Measurements from ENCODE around the gene DYNLT1. TPM values are rescaled to one million over a fixed set of nuclear protein-coding genes. Genes with fewer than 3 reads are reported as not detected.
A peak's percentile ranks its signal among the peaks of the same experiment; 100 is the strongest.

DYNLT1 gene
- total and polyA plus RNA-seq, 4 donors = 78.6 to 211 (median 90.2) TPM

DNA sequence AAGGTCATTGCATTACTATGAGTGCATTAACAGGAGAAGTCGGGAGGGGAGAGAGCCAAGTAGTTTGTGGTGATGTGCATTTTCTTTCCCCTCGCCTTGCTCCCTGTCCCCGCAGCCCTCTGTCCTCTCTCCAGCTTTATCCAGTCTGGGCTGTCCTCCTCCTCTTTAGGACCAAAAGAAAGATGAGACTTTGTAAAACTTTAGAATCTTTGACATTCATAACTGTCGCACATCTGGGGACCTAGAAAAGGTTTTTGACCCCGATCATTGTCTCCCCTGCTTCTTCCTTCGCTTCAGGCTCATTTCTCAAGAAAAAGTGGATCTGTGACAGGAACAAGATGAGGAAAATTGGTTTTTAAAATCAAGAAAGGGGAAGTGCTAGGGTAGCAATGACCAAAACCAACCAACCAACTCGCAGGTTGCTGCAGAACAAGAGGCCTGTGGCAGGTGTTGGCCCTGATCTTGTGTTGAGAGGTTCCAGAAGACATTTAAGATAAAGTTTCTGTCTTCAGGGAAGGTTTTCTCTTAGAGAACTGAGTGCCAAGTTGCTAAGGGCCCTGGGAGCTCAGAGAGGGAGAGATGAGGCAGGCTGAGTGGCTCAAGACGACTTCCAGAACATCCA lies 22.9 kb upstream of the DYNLT1 start:
- DNase-seq = no peak
- intact Hi-C loops (cut with DNase I) = no loop called here
- Histone ChIP-seq H3K4me1 (ENCODE audit: control insufficient read depth in 1 of 2, insufficient read depth in 2 of 2, low read length in 2 of 2) (no peaks in the 10 kb centered on the region), H3K9me3 (ENCODE audit: control insufficient read depth, low read length) (no peaks in the 10 kb centered on the region), H3K27me3 (ENCODE audit: control insufficient read depth in 1 of 2, insufficient read depth in 2 of 2, low read length in 1 of 2) (no peaks in the 10 kb centered on the region), H3K27ac (ENCODE audit: low read depth in 1 of 2, low read length in 2 of 2) (no peak overlapping the region), H3K4me3 (ENCODE audit: low read length in 2 of 2) (no peak overlapping the region), H3K36me3 (ENCODE audit: control insufficient read depth in 1 of 2, insufficient read depth in 2 of 2, low read length in 1 of 2) (no peaks in the 10 kb centered on the region)
- no peak for ATAC-seq (ENCODE audit: low FRiP score)
- 94 to 95% methylated on average over 8 of the region's 8 CpGs for WGBS, 2 donors

- Histone ChIP-seq H3K9me3 (ENCODE audit: control insufficient read depth, low read length) (no peaks in the 10 kb centered on the region), H3K4me3 (ENCODE audit: low read length in 2 of 2) (no peak overlapping the region), H3K27ac (ENCODE audit: low read depth in 1 of 2, low read length in 2 of 2) (no peak overlapping the region), H3K4me1 (ENCODE audit: control insufficient read depth in 1 of 2, insufficient read depth in 2 of 2, low read length in 2 of 2) (no peaks in the 10 kb centered on the region), H3K36me3 (ENCODE audit: control insufficient read depth in 1 of 2, insufficient read depth in 2 of 2, low read length in 1 of 2) (no peaks in the 10 kb centered on the region), H3K27me3 (ENCODE audit: control insufficient read depth in 1 of 2, insufficient read depth in 2 of 2, low read length in 1 of 2) (no peaks in the 10 kb centered on the region)
- DNase-seq (no peak), ATAC-seq (ENCODE audit: low FRiP score) (peak; percentile 45)
- WGBS, 2 donors = 85% methylated on average over 14 of the region's 14 CpGs
- intact Hi-C loops (cut with DNase I) = no loop called here
These were observed 22.3 kb upstream of the DYNLT1 start for GRCh38 chr6:158666628-158667359.

DNA sequence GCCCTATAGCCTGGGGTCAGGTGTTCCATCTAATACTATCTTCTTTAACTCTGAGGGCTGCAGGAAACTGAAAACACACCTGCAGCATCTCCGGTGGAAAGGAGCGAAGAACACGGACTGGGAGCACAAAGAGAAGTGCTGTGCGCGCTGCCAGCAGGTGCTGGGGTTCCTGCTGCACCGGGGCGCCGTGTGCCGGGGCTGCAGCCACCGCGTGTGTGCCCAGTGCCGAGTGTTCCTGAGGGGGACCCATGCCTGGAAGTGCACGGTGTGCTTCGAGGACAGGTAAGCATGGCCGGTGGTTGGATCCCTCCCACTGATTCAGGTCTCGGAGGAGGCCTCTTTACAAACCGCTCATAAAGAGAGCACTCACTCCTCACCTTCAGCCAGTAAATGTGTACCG lies 20.8 kb upstream of the DYNLT1 start:
- H3K4me1 ChIP-seq (ENCODE audit: control insufficient read depth in 1 of 2, insufficient read depth in 2 of 2, low read length in 2 of 2) = no peaks in the 10 kb centered on the region
- intact Hi-C loops (cut with DNase I) = no loop called here
- WGBS, 2 donors = 97 to 98% methylated on average over 18 of the region's 18 CpGs
- no peak overlapping the region for H3K27ac ChIP-seq (ENCODE audit: low read depth in 1 of 2, low read length in 2 of 2)
- H3K36me3 ChIP-seq (ENCODE audit: control insufficient read depth in 1 of 2, insufficient read depth in 2 of 2, low read length in 1 of 2) = no peaks in the 10 kb centered on the region
- H3K4me3 ChIP-seq (ENCODE audit: low read length in 2 of 2) = no peak overlapping the region
- H3K27me3 ChIP-seq (ENCODE audit: control insufficient read depth in 1 of 2, insufficient read depth in 2 of 2, low read length in 1 of 2) = no peaks in the 10 kb centered on the region
- ATAC-seq (ENCODE audit: low FRiP score) (no peak), DNase-seq (no peak)
- H3K9me3 ChIP-seq (ENCODE audit: control insufficient read depth, low read length) = no peaks in the 10 kb centered on the region

- intact Hi-C loops (cut with DNase I) = no loop called here
- Histone ChIP-seq H3K36me3 (ENCODE audit: control insufficient read depth in 1 of 2, insufficient read depth in 2 of 2, low read length in 1 of 2) (no peaks in the 10 kb centered on the region), H3K9me3 (ENCODE audit: control insufficient read depth, low read length) (no peaks in the 10 kb centered on the region), H3K4me1 (ENCODE audit: control insufficient read depth in 1 of 2, insufficient read depth in 2 of 2, low read length in 2 of 2) (no peaks in the 10 kb centered on the region), H3K27ac (ENCODE audit: low read depth in 1 of 2, low read length in 2 of 2) (no peak overlapping the region), H3K27me3 (ENCODE audit: control insufficient read depth in 1 of 2, insufficient read depth in 2 of 2, low read length in 1 of 2) (no peaks in the 10 kb centered on the region), H3K4me3 (ENCODE audit: low read length in 2 of 2) (no peak overlapping the region)
- no peak for ATAC-seq (ENCODE audit: low FRiP score)
- WGBS, 2 donors = 64 to 65% methylated on average over 11 of the region's 11 CpGs
- no peak for DNase-seq
These were observed 19.2 kb upstream of the DYNLT1 start for GRCh38 chr6:158663625-158664165.

GRCh38 chr6:158662954-158663624 lies 18.5 kb upstream of the DYNLT1 start:
- H3K27me3 ChIP-seq (ENCODE audit: control insufficient read depth in 1 of 2, insufficient read depth in 2 of 2, low read length in 1 of 2) = no peaks in the 10 kb centered on the region
- no peak overlapping the region for H3K4me3 ChIP-seq (ENCODE audit: low read length in 2 of 2)
- WGBS, 2 donors = 61 to 74% methylated on average over 27 of the region's 27 CpGs
- ATAC-seq (ENCODE audit: low FRiP score) = no peak
- H3K36me3 ChIP-seq (ENCODE audit: control insufficient read depth in 1 of 2, insufficient read depth in 2 of 2, low read length in 1 of 2) = no peaks in the 10 kb centered on the region
- H3K9me3 ChIP-seq (ENCODE audit: control insufficient read depth, low read length) = no peaks in the 10 kb centered on the region
- no peaks in the 10 kb centered on the region for H3K4me1 ChIP-seq (ENCODE audit: control insufficient read depth in 1 of 2, insufficient read depth in 2 of 2, low read length in 2 of 2)
- intact Hi-C loops (cut with DNase I) = no loop called here
- DNase-seq = no peak
- H3K27ac ChIP-seq (ENCODE audit: low read depth in 1 of 2, low read length in 2 of 2) = no peak overlapping the region

- intact Hi-C loops (cut with DNase I) = no loop called here
- ATAC-seq (ENCODE audit: low FRiP score) (no peak), DNase-seq (no peak)
- Histone ChIP-seq H3K36me3 (ENCODE audit: control insufficient read depth in 1 of 2, insufficient read depth in 2 of 2, low read length in 1 of 2) (no peaks in the 10 kb centered on the region), H3K27ac (ENCODE audit: low read depth in 1 of 2, low read length in 2 of 2) (no peak overlapping the region), H3K9me3 (ENCODE audit: control insufficient read depth, low read length) (no peaks in the 10 kb centered on the region), H3K27me3 (ENCODE audit: control insufficient read depth in 1 of 2, insufficient read depth in 2 of 2, low read length in 1 of 2) (no peaks in the 10 kb centered on the region), H3K4me3 (ENCODE audit: low read length in 2 of 2) (no peak overlapping the region), H3K4me1 (ENCODE audit: control insufficient read depth in 1 of 2, insufficient read depth in 2 of 2, low read length in 2 of 2) (no peaks in the 10 kb centered on the region)
- WGBS, 2 donors = 70 to 72% methylated on average over 3 of the region's 3 CpGs
These were observed 18.0 kb upstream of the DYNLT1 start for GRCh38 chr6:158662607-158662953.

- Histone ChIP-seq H3K4me3 (ENCODE audit: low read length in 2 of 2) (no peak overlapping the region), H3K27ac (ENCODE audit: low read depth in 1 of 2, low read length in 2 of 2) (no peak overlapping the region), H3K9me3 (ENCODE audit: control insufficient read depth, low read length) (no peaks in the 10 kb centered on the region), H3K36me3 (ENCODE audit: control insufficient read depth in 1 of 2, insufficient read depth in 2 of 2, low read length in 1 of 2) (no peaks in the 10 kb centered on the region), H3K27me3 (ENCODE audit: control insufficient read depth in 1 of 2, insufficient read depth in 2 of 2, low read length in 1 of 2) (no peaks in the 10 kb centered on the region), H3K4me1 (ENCODE audit: control insufficient read depth in 1 of 2, insufficient read depth in 2 of 2, low read length in 2 of 2) (no peaks in the 10 kb centered on the region)
- intact Hi-C loops (cut with DNase I) = no loop called here
- WGBS, 2 donors = 93 to 94% methylated on average over 3 of the region's 3 CpGs
- ATAC-seq (ENCODE audit: low FRiP score) (no peak), DNase-seq (no peak)
These were observed 16.7 kb upstream of the DYNLT1 start for GRCh38 chr6:158661156-158661685.

DNA sequence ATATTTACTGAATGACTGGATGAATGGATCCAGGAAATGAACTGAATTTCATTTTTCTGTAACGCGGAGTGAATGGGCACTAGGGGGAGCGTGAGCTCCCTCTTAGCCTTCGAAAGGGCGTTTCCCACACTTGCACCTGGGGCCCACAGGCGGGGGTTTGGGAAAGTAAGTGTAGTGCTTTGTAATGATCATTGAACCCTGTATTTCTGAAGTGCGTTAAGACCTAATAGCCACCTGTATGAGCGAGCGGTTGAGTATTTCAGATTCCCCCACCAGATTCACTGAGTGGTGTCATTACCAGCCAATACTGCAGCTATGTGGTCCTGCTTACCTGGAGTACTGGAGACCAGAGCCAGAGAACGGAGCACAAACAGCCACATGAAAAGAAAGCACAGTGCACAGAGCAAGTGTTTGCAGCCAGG lies 15.8 kb upstream of the DYNLT1 start:
- WGBS, 2 donors = 43 to 51% methylated on average over 10 of the region's 10 CpGs
- intact Hi-C loops (cut with DNase I) = no loop called here

More for the DNA sequence above, 15.8 kb upstream of the DYNLT1 start:
- ATAC-seq (ENCODE audit: low FRiP score) = no peak
- Histone ChIP-seq H3K4me1 (ENCODE audit: control insufficient read depth in 1 of 2, insufficient read depth in 2 of 2, low read length in 2 of 2) (no peaks in the 10 kb centered on the region), H3K4me3 (ENCODE audit: low read length in 2 of 2) (no peak overlapping the region), H3K9me3 (ENCODE audit: control insufficient read depth, low read length) (no peaks in the 10 kb centered on the region), H3K27me3 (ENCODE audit: control insufficient read depth in 1 of 2, insufficient read depth in 2 of 2, low read length in 1 of 2) (no peaks in the 10 kb centered on the region), H3K36me3 (ENCODE audit: control insufficient read depth in 1 of 2, insufficient read depth in 2 of 2, low read length in 1 of 2) (no peaks in the 10 kb centered on the region), H3K27ac (ENCODE audit: low read depth in 1 of 2, low read length in 2 of 2) (no peak overlapping the region)
- DNase-seq = no peak

All from aorta (tissue), 5 donors.